ENCODE data around the gene CSTPP1.
"Not testable (repeated sequence)": the region's sequence is repeated elsewhere in the genome, so short reads cannot be mapped to it uniquely, and the experiment has no call there.

Gene CSTPP1

GRCh38 chr11:46913484-46913883 lies 23.1 kb upstream of the CSTPP1 start:
- no peak for DNase-seq

- no peak for DNase-seq
These were observed 22.2 kb upstream of the CSTPP1 start for GRCh38 chr11:46914363-46914762.

GRCh38 chr11:46914910-46915309 lies 21.7 kb upstream of the CSTPP1 start:
- DNase-seq = no peak

GRCh38 chr11:46916286-46917108 lies 20.1 kb upstream of the CSTPP1 start:
- peak in 1 of 2 donors; percentile 33 for DNase-seq

- no peak for DNase-seq
These were observed 19.3 kb upstream of the CSTPP1 start for GRCh38 chr11:46917109-46917761.

GRCh38 chr11:46917762-46918082 lies 18.8 kb upstream of the CSTPP1 start:
- no peak for DNase-seq

GRCh38 chr11:46918083-46918787 lies 18.3 kb upstream of the CSTPP1 start, which contains the start of gene LRP4:
Gene LRP4, minus strand, starts transcription at chr11:46918550. Its CDS starts 171 bp downstream, at chr11:46918379.
- peak; percentile 52 to 68 for DNase-seq

- DNase-seq = no peak
These were observed 17.6 kb upstream of the CSTPP1 start for GRCh38 chr11:46918788-46919513.

- no peak for DNase-seq
These were observed 15.8 kb upstream of the CSTPP1 start for GRCh38 chr11:46920755-46921154.

- DNase-seq = not testable (repeated sequence)
These were observed 8.6 kb upstream of the CSTPP1 start for GRCh38 chr11:46927928-46928327.

- not testable (repeated sequence) for DNase-seq
These were observed 7.9 kb upstream of the CSTPP1 start for GRCh38 chr11:46928701-46929100.

GRCh38 chr11:46930089-46930488 lies 6.5 kb upstream of the CSTPP1 start:
- DNase-seq = no peak

GRCh38 chr11:46942172-46942571 lies 5.6 kb downstream of the CSTPP1 start:
- DNase-seq = no peak

- DNase-seq = no peak
These were observed 8.0 kb downstream of the CSTPP1 start for GRCh38 chr11:46944356-46945075.

GRCh38 chr11:46947399-46948077 lies 11.0 kb downstream of the CSTPP1 start:
- DNase-seq = no peak

- no peak for DNase-seq
These were observed 12.0 kb downstream of the CSTPP1 start for GRCh38 chr11:46948378-46949131.

- no peak for DNase-seq
These were observed 12.7 kb downstream of the CSTPP1 start for GRCh38 chr11:46949297-46949696.

- DNase-seq = no peak
These were observed 15.3 kb downstream of the CSTPP1 start for GRCh38 chr11:46951864-46952263.

- no peak for DNase-seq
These were observed 16.0 kb downstream of the CSTPP1 start for GRCh38 chr11:46952553-46952952.

GRCh38 chr11:46953093-46953492 lies 16.5 kb downstream of the CSTPP1 start:
- no peak for DNase-seq

GRCh38 chr11:46958777-46959176 lies 22.2 kb downstream of the CSTPP1 start:
- DNase-seq = no peak
